Esophagus squamous epithelium (tissue), 5 donors: Measurements from ENCODE around the gene GINS2. TPM values are rescaled to one million over a fixed set of nuclear protein-coding genes. Genes with fewer than 3 reads are reported as not detected.

Experiments used
- DNase-seq: peaks from one replicate; lab custom pipeline; 2025; lab: John Stamatoyannopoulos, UW
- H3K27ac ChIP-seq, 4 donors: fragments of 200-600 bp; sonication (generic); one replicate each; pipeline ENCODE4 v1.5.1; 2016 to 2019; ENCODE audit warnings: mild to moderate bottlenecking in 1 of 4
- H3K27me3 ChIP-seq, 4 donors: fragments of 200-600 bp; sonication (generic); 1 replicate in 3 of 4; 2 replicates in 1 of 4; pipeline versions ENCODE4 v1.5.1 to v1.6.0; 2017 to 2021; ENCODE audit warnings: antibody characterized with exemption in 1 of 4
- H3K36me3 ChIP-seq, 3 donors: fragments of 200-600 bp; sonication (generic); one replicate each; pipeline ENCODE4 v1.5.1; 2016 to 2019
- H3K4me1 ChIP-seq, 3 donors: fragments of 200-600 bp; sonication (generic); one replicate each; pipeline ENCODE4 v1.5.1; 2017 to 2019
- H3K4me3 ChIP-seq, 4 donors: fragments of 200-600 bp; sonication (generic); 1 replicate in 3 of 4; 2 replicates in 1 of 4; pipeline ENCODE4 v1.5.1; 2016 to 2019; ENCODE audit warnings: mild to moderate bottlenecking in 2 of 4, moderate library complexity in 1 of 4
- H3K9me3 ChIP-seq, 3 donors: fragments of 200-600 bp; sonication (generic); one replicate each; pipeline ENCODE4 v1.5.1; 2016 to 2019
- POLR2A ChIP-seq, 4 donors: fragments of 450-650 bp; IDR thresholded peaks; one replicate each; pipeline ENCODE4 v1.6.1; 2017; ENCODE audit warnings: antibody characterized with exemption in 4 of 4, mild to moderate bottlenecking in 4 of 4, moderate library complexity in 3 of 4
- WGBS, 2 donors: methylation state at CpG; one replicate each; pipeline ENCODE4 v1.1.5; 2018; 5-methylcytosine and 5-hydroxymethylcytosine counted together
- intact Hi-C: fragments of 100-400 bp; cut with DNase I; formaldehyde crosslinking; loops from one replicate; pipeline ENCODE4 v1.15.0; 2022
- total RNA-seq, 4 donors: library from RNA; depleted of rRNA; stranded (reverse); fragments of >200 nt; gene quantifications; one replicate each; pipeline ENCODE4 v1.1.0, GENCODE V29; 2016
- TF ChIP-seq, protein P1 (sequence below), 6 experiments: fragments of 450-650 bp in 4 of 6; fragments of 200-600 bp in 2 of 6; sonication (generic) in 2 of 6; IDR thresholded peaks; one replicate each; pipeline ENCODE4 v1.5.1; 2016 to 2019; ENCODE audit warnings: antibody characterized with exemption in 6 of 6, mild to moderate bottlenecking in 4 of 6, moderate library complexity in 4 of 6
- donor health status: DM: yes; HTN: yes; CAD: no.

The GINS2 gene
- total RNA-seq, 4 donors from 2014 or later = 2.5 to 12.6 (median 6.7) TPM

- intact Hi-C loops = no loop called here
- H3K27ac ChIP-seq = no peak overlapping the region
- DNase-seq = no peak
- H3K9me3 ChIP-seq = no peaks in the 10 kb centered on the region
- no peak for TF ChIP-seq POLR2A (IDR thresholded peaks at IDR 0.05)
- TF ChIP-seq, protein P1, sequence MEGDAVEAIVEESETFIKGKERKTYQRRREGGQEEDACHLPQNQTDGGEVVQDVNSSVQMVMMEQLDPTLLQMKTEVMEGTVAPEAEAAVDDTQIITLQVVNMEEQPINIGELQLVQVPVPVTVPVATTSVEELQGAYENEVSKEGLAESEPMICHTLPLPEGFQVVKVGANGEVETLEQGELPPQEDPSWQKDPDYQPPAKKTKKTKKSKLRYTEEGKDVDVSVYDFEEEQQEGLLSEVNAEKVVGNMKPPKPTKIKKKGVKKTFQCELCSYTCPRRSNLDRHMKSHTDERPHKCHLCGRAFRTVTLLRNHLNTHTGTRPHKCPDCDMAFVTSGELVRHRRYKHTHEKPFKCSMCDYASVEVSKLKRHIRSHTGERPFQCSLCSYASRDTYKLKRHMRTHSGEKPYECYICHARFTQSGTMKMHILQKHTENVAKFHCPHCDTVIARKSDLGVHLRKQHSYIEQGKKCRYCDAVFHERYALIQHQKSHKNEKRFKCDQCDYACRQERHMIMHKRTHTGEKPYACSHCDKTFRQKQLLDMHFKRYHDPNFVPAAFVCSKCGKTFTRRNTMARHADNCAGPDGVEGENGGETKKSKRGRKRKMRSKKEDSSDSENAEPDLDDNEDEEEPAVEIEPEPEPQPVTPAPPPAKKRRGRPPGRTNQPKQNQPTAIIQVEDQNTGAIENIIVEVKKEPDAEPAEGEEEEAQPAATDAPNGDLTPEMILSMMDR (IDR thresholded peaks at IDR 0.05) = no peak
- peaks cover 10 to 57% (median 24%) of the 10 kb centered on the region in 3 donors for H3K4me1 ChIP-seq
- peaks cover 17 to 75% (median 21%) of the 10 kb centered on the region in 3 donors for H3K36me3 ChIP-seq
- no CpG with 5 or more reads among the region's 39 CpGs for WGBS, 2 donors
- no peak overlapping the region for H3K4me3 ChIP-seq
- H3K27me3 ChIP-seq = no peaks in the 10 kb centered on the region
Measured at GRCh38 chr16:85650135-85650843, 38.5 kb downstream of the GINS2 start.

- Histone ChIP-seq H3K27ac (no peak overlapping the region), H3K27me3 (no peaks in the 10 kb centered on the region), H3K9me3 (no peaks in the 10 kb centered on the region), H3K4me3 (no peak overlapping the region), H3K4me1 (peaks cover 13 to 64% (median 29%) of the 10 kb centered on the region in 3 donors), H3K36me3 (peaks cover 10 to 67% (median 14%) of the 10 kb centered on the region in 3 donors)
- TF ChIP-seq, protein P1 (IDR thresholded peaks at IDR 0.05) = no peak
- no peak for TF ChIP-seq POLR2A (IDR thresholded peaks at IDR 0.05)
- intact Hi-C loops = no loop called here
- WGBS, 2 donors = 91 to 93% methylated on average over 3 to 5 of the region's 16 CpGs
- no peak for DNase-seq
Measured at GRCh38 chr16:85649411-85650134, 39.2 kb downstream of the GINS2 start.

DNA sequence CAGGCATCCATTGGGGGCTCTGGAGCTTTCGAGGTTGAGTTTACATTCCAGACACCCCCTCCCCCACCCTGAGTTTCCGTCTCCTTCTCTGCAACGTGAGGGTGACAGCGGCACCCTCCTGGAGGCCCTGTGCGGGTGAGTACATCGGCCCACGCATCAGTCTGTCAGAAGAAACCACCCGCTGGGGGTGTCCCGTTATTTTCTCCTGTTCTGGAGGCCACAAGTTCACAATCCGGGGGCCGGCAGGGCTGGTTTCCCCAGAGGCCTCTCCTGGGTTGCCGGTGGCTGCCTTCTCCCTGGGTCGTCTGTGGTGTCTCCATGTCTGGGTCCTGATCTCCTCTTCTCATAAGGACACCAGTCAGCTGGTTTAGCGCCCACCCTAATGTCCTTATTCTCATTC lies 39.9 kb downstream of the GINS2 start:
- no peaks in the 10 kb centered on the region for H3K27me3 ChIP-seq
- H3K4me1 ChIP-seq = peaks cover 20 to 64% (median 28%) of the 10 kb centered on the region in 3 donors
- DNase-seq = no peak
- intact Hi-C loops = no loop called here
- no peak overlapping the region for H3K27ac ChIP-seq
- WGBS, 2 donors = 79 to 84% methylated on average over 4 to 11 of the region's 14 CpGs
- TF ChIP-seq, protein P1 (IDR thresholded peaks at IDR 0.05) = no peak
- TF ChIP-seq POLR2A (IDR thresholded peaks at IDR 0.05) = no peak
- H3K9me3 ChIP-seq = no peaks in the 10 kb centered on the region
- peaks cover 3 to 60% (median 8%) of the 10 kb centered on the region in 3 donors for H3K36me3 ChIP-seq
- no peak overlapping the region for H3K4me3 ChIP-seq

DNA sequence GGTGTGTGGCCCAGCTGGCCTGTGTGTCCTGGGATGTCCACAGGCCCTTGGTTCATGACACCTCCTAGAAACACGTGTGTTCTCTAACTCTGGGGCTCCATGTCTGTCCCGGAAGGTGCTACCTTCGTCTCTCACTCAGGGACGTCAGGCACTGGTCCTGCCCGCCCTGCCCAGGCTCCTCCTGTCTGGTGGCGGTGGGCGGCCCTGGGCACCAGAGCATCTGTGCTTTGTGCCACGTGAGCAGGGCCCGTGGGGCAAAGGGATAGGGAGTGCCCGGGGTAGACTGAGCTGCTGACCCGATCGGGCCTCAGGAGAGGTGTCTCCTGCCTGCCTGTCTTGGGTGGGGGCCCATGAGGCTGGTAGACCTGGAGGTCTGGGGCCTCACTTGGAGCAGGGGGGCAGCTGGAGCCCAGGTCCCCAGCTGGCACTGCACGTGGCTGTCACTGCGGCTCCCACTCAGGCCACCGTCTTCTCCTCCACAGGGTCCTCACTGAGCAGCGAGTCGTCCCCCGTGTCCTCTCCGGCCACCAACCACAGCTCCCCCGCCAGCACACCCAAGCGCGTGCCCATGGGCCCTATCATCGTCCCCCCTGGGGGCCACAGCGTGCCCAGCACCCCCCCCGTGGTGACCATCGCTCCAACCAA lies 40.6 kb downstream of the GINS2 start:
- Histone ChIP-seq H3K4me3 (no peak overlapping the region), H3K36me3 (peaks cover 3 to 58% (median 8%) of the 10 kb centered on the region in 3 donors), H3K27me3 (no peaks in the 10 kb centered on the region), H3K27ac (no peak overlapping the region), H3K4me1 (peaks cover 21 to 64% (median 22%) of the 10 kb centered on the region in 3 donors), H3K9me3 (no peaks in the 10 kb centered on the region)
- TF ChIP-seq, protein P1 (IDR thresholded peaks at IDR 0.05) = no peak
- TF ChIP-seq POLR2A (IDR thresholded peaks at IDR 0.05) = no peak
- intact Hi-C loops = no loop called here
- no peak for DNase-seq
- 85 to 100% methylated on average over 2 to 7 of the region's 26 CpGs for WGBS, 2 donors
